NCI-H524 treated with DMSO at 0.1 percent for 48 hours (cell line): ENCODE measurements around the gene HEXIM1.
A peak's percentile ranks its signal among the peaks of the same experiment; 100 is the strongest.

Experiments
- DNase-seq: peaks from one replicate; lab custom pipeline; 2025; lab: John Stamatoyannopoulos, UW

Gene HEXIM1

GRCh38 chr17:45148183-45149036 is at the start of gene HEXIM1:
Gene HEXIM1, plus strand, starts transcription at chr17:45148475. Its CDS starts 716 bp downstream, at chr17:45149191.
- peak; percentile 99 for DNase-seq

- peak; percentile 53 for DNase-seq
These were observed 49.2 kb upstream of the HEXIM1 start for GRCh38 chr17:45098869-45099616.

GRCh38 chr17:45101546-45101882 is 46.8 kb upstream of the HEXIM1 start:
- DNase-seq, result no peak

- DNase-seq, result no peak
These were observed 46.1 kb upstream of the HEXIM1 start for GRCh38 chr17:45101883-45102811.

GRCh38 chr17:45102856-45103255 is 45.4 kb upstream of the HEXIM1 start:
- DNase-seq, result no peak

- no peak for DNase-seq
These were observed 44.9 kb upstream of the HEXIM1 start for GRCh38 chr17:45103269-45103795.

GRCh38 chr17:45104029-45104428 is 44.2 kb upstream of the HEXIM1 start:
- DNase-seq, result no peak

GRCh38 chr17:45104497-45104896 is 43.8 kb upstream of the HEXIM1 start:
- no peak for DNase-seq

GRCh38 chr17:45104907-45105624 is 43.2 kb upstream of the HEXIM1 start:
- no peak for DNase-seq

GRCh38 chr17:45106096-45106495 is 42.2 kb upstream of the HEXIM1 start:
- DNase-seq, result no peak

- DNase-seq, result no peak
These were observed 41.7 kb upstream of the HEXIM1 start for GRCh38 chr17:45106582-45106981.

GRCh38 chr17:45107293-45108010 is 40.8 kb upstream of the HEXIM1 start:
- no peak for DNase-seq

- no peak for DNase-seq
These were observed 40.2 kb upstream of the HEXIM1 start for GRCh38 chr17:45108051-45108450.

- no peak for DNase-seq
These were observed 39.4 kb upstream of the HEXIM1 start for GRCh38 chr17:45108595-45109521.

GRCh38 chr17:45110676-45111611 is 37.3 kb upstream of the HEXIM1 start:
- no peak for DNase-seq

- DNase-seq, result no peak
These were observed 36.4 kb upstream of the HEXIM1 start for GRCh38 chr17:45111850-45112249.

GRCh38 chr17:45112559-45113423 is 35.5 kb upstream of the HEXIM1 start:
- no peak for DNase-seq

- no peak for DNase-seq
These were observed 34.9 kb upstream of the HEXIM1 start for GRCh38 chr17:45113424-45113754.
